Upper lobe of left lung (tissue), 6 donors: ENCODE results near the gene SPTBN5. TPM values are rescaled to one million over a fixed set of nuclear protein-coding genes. Genes with fewer than 3 reads are reported as not detected.

Source experiments
- ATAC-seq, 2 donors: fragments of 200-7000 bp; cut with Tn5 transposase; one replicate each; pipeline ENCODE4 v1.9.1; 2022; ENCODE audit warnings: mild to moderate bottlenecking in 2 of 2, moderate library complexity in 2 of 2; ENCODE audit not compliant: low FRiP score in 2 of 2
- DNase-seq, 2 donors: peaks; one replicate each; pipeline ENCODE4 v3.0.0-alpha.2; 2019 to 2020
- H3K27ac ChIP-seq, 4 donors: fragments of 200-600 bp; sonication (generic); one replicate each; pipeline ENCODE4 v1.5.1; 2016 to 2019
- H3K27me3 ChIP-seq, 4 donors: fragments of 200-600 bp; sonication (generic); one replicate each; pipeline ENCODE4 v1.5.1; 2017 to 2019
- H3K36me3 ChIP-seq, 4 donors: fragments of 200-600 bp; sonication (generic); one replicate each; pipeline ENCODE4 v1.5.1; 2016 to 2019
- H3K4me1 ChIP-seq, 4 donors: fragments of 200-600 bp; sonication (generic); one replicate each; pipeline ENCODE4 v1.5.1; 2018 to 2019
- H3K4me3 ChIP-seq, 4 donors: fragments of 200-600 bp; sonication (generic); one replicate each; pipeline ENCODE4 v1.5.1; 2017 to 2019; ENCODE audit warnings: mild to moderate bottlenecking in 2 of 4, moderate library complexity in 1 of 4
- H3K9me3 ChIP-seq, 4 donors: fragments of 200-600 bp; sonication (generic); one replicate each; pipeline ENCODE4 v1.5.1; 2018 to 2019
- CTCF ChIP-seq, 6 experiments: fragments of 450-650 bp in 4 of 6; fragments of 200-600 bp in 2 of 6; sonication (generic) in 2 of 6; IDR thresholded peaks; one replicate each; pipeline ENCODE4 v1.5.1; 2016 to 2019; ENCODE audit warnings: antibody characterized with exemption in 6 of 6
- EP300 ChIP-seq, 4 donors: sonication (generic); formaldehyde crosslinking; IDR thresholded peaks; one replicate each; pipeline ENCODE4 v1.5.1; 2017; ENCODE audit warnings: antibody characterized with exemption in 4 of 4, control low read depth in 2 of 4
- POLR2A ChIP-seq, 4 donors: fragments of 450-650 bp; IDR thresholded peaks; one replicate each; pipeline ENCODE4 v1.5.1; 2016 to 2017; ENCODE audit warnings: antibody characterized with exemption in 4 of 4, mild to moderate bottlenecking in 2 of 4
- POLR2AphosphoS5 ChIP-seq, 2 donors: sonication (generic); formaldehyde crosslinking; IDR thresholded peaks; one replicate each; pipeline ENCODE4 v1.5.1; 2017; ENCODE audit warnings: antibody characterized with exemption in 2 of 2
- WGBS, 2 donors: methylation state at CpG; one replicate each; pipeline ENCODE4 v1.1.5; 2017 to 2018; 5-methylcytosine and 5-hydroxymethylcytosine counted together
- total RNA-seq, 6 donors: library from RNA; depleted of rRNA in 4 of 6; stranded (reverse); fragments of >200 nt in 4 of 6; gene quantifications; one replicate each; pipeline versions ENCODE4 v1.1.0 to v1.2.1, GENCODE V29; 2016 to 2021
- donor health status: DM: no; HTN: no; CAD: no; lungs with moderate emphysema.
- donor health status: DM: no; HTN: yes; CAD: no; lungs with severe emphysema.

The SPTBN5 gene
- total RNA-seq, 6 donors from 2014 or later = 0.20 to 9.4 (median 2.0) TPM

GRCh38 chr15:41865490-41866055 lies 28.3 kb downstream of the SPTBN5 start:
- DNase-seq = peak in 1 of 2 donors; percentile 81
- 85 to 89% methylated on average over 16 to 18 of the region's 18 CpGs for WGBS, 2 donors
- Histone ChIP-seq H3K27me3 (no peaks in the 10 kb centered on the region), H3K36me3 (no peaks in the 10 kb centered on the region), H3K4me3 (no peak overlapping the region), H3K27ac (no peak overlapping the region), H3K4me1 (no peaks in the 10 kb centered on the region), H3K9me3 (no peaks in the 10 kb centered on the region)
- no peak for ATAC-seq
- TF ChIP-seq CTCF (IDR thresholded peaks at IDR 0.05) (no peak), POLR2AphosphoS5 (IDR thresholded peaks at IDR 0.05) (no peak), EP300 (IDR thresholded peaks at IDR 0.05) (no peak), POLR2A (IDR thresholded peaks at IDR 0.05) (no peak)

GRCh38 chr15:41862515-41863116 lies 31.2 kb downstream of the SPTBN5 start:
- H3K27me3 ChIP-seq = no peaks in the 10 kb centered on the region
- 78 to 79% methylated on average over 13 to 19 of the region's 19 CpGs for WGBS, 2 donors
- no peaks in the 10 kb centered on the region for H3K36me3 ChIP-seq
- no peak overlapping the region for H3K27ac ChIP-seq
- H3K9me3 ChIP-seq = no peaks in the 10 kb centered on the region
- no peak overlapping the region for H3K4me3 ChIP-seq
- H3K4me1 ChIP-seq = peaks cover 0 to 6% (median 2%) of the 10 kb centered on the region in 4 donors
- ATAC-seq (no peak), DNase-seq (peak; percentile 69 to 85)
- no peak for TF ChIP-seq CTCF (IDR thresholded peaks at IDR 0.05)
- TF ChIP-seq EP300 (IDR thresholded peaks at IDR 0.05) = no peak
- TF ChIP-seq POLR2AphosphoS5 (IDR thresholded peaks at IDR 0.05) = no peak
- TF ChIP-seq POLR2A (IDR thresholded peaks at IDR 0.05) = no peak

GRCh38 chr15:41861736-41862356 lies 32.0 kb downstream of the SPTBN5 start:
- Histone ChIP-seq H3K27me3 (no peaks in the 10 kb centered on the region), H3K4me1 (peaks cover 0 to 6% (median 2%) of the 10 kb centered on the region in 4 donors), H3K4me3 (no peak overlapping the region), H3K9me3 (no peaks in the 10 kb centered on the region), H3K36me3 (no peaks in the 10 kb centered on the region), H3K27ac (no peak overlapping the region)
- 90% methylated on average over 15 to 18 of the region's 18 CpGs for WGBS, 2 donors
- TF ChIP-seq EP300 (IDR thresholded peaks at IDR 0.05) = no peak
- no peak for TF ChIP-seq POLR2A (IDR thresholded peaks at IDR 0.05)
- no peak for TF ChIP-seq CTCF (IDR thresholded peaks at IDR 0.05)
- TF ChIP-seq POLR2AphosphoS5 (IDR thresholded peaks at IDR 0.05) = no peak
- DNase-seq = peak in 1 of 2 donors; percentile 61
- no peak for ATAC-seq

- H3K36me3 ChIP-seq = no peaks in the 10 kb centered on the region
- no peak overlapping the region for H3K4me3 ChIP-seq
- no peaks in the 10 kb centered on the region for H3K9me3 ChIP-seq
- peaks cover 0 to 6% (median 2%) of the 10 kb centered on the region in 4 donors for H3K4me1 ChIP-seq
- WGBS, 2 donors = 50 to 66% methylated on average over 8 to 15 of the region's 15 CpGs
- ATAC-seq (no peak), DNase-seq (peak in 1 of 2 donors; percentile 71)
- no peaks in the 10 kb centered on the region for H3K27me3 ChIP-seq
- H3K27ac ChIP-seq = no peak overlapping the region
- TF ChIP-seq POLR2A (IDR thresholded peaks at IDR 0.05) (no peak), CTCF (IDR thresholded peaks at IDR 0.05) (peak in 4 of 6 experiments; percentile 12 to 13 (median 12))
Observed at GRCh38 chr15:41860049-41860828, 33.6 kb downstream of the SPTBN5 start.
